ENCODE data around the gene CTXND1. TPM values are rescaled to one million over a fixed set of nuclear protein-coding genes. Genes with fewer than 3 reads are reported as not detected.
"Not testable (repeated sequence)": the region's sequence is repeated elsewhere in the genome, so short reads cannot be mapped to it uniquely, and the experiment has no call there.

Gene CTXND1
- total and polyA plus RNA-seq, 12 donors: 0.11 to 8.3 (median 1.8) TPM

DNA sequence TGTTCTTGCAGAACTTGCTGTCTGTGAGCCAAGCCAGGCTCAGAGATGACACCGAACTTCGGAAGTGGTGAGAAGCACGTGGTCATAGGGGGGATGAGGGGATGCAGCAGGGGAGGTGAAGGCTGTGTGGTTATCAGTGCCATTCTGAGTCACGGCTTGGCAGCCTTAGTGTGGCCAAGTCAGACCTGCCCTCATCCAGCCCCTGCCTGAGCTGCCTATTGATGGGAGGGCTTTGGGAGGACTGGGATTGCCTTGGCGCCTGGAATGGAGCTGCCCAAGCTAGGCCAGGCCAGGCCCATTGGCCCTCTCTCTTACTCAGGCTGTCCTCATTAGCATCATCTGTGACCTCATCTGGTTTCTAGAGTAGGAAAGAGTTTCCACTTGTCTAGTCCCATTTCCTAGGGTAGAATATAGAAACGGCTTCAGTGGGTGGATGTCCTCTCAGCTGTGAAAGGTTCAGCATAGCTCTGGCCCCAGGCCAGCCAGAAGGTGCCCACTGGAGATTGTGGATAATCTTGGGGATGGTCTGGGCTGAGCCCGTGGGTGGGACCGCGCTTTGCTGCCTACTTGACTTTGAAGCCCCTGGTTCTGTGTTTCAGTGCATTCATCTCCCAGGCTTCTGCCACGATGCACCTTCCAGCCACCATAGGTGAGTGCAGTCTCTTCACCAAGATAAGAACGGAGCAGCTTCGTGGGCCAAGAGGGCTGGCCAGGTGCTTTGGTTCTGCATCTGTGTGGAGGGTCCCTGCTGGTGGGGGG lies 92.0 kb downstream of the CTXND1 start:
- H3K27me3 ChIP-seq: no peaks in the 10 kb centered on the region
- ATAC-seq (no peak), DNase-seq (no peak)
- TF ChIP-seq, protein P1, sequence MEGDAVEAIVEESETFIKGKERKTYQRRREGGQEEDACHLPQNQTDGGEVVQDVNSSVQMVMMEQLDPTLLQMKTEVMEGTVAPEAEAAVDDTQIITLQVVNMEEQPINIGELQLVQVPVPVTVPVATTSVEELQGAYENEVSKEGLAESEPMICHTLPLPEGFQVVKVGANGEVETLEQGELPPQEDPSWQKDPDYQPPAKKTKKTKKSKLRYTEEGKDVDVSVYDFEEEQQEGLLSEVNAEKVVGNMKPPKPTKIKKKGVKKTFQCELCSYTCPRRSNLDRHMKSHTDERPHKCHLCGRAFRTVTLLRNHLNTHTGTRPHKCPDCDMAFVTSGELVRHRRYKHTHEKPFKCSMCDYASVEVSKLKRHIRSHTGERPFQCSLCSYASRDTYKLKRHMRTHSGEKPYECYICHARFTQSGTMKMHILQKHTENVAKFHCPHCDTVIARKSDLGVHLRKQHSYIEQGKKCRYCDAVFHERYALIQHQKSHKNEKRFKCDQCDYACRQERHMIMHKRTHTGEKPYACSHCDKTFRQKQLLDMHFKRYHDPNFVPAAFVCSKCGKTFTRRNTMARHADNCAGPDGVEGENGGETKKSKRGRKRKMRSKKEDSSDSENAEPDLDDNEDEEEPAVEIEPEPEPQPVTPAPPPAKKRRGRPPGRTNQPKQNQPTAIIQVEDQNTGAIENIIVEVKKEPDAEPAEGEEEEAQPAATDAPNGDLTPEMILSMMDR (IDR thresholded peaks at IDR 0.05): no peak
- intact Hi-C loops (cut with DNase I): loop anchor here in 4 of 10 donors (5.0 to 10.0 kb wide), 3 partner anchors 103 to 265 kb away; partner anchors contain the start of genes MTHFS (in 2 of the 4) and ZFAND6 (in 2 of the 4)
- peak overlapping the region in 3 of 10 donors; percentile 26 to 85 (median 33) for H3K27ac ChIP-seq
- 93% methylated on average over 12 of the region's 12 CpGs for WGBS, 2 donors
- H3K36me3 ChIP-seq: peaks cover 0 to 15% (median 0%) of the 10 kb centered on the region in 9 donors
- peaks cover 0 to 51% (median 10%) of the 10 kb centered on the region in 9 donors for H3K4me1 ChIP-seq
- peaks cover 0 to 4% (median 0%) of the 10 kb centered on the region in 11 donors for H3K9me3 ChIP-seq
- H3K4me3 ChIP-seq: no peak overlapping the region

DNA sequence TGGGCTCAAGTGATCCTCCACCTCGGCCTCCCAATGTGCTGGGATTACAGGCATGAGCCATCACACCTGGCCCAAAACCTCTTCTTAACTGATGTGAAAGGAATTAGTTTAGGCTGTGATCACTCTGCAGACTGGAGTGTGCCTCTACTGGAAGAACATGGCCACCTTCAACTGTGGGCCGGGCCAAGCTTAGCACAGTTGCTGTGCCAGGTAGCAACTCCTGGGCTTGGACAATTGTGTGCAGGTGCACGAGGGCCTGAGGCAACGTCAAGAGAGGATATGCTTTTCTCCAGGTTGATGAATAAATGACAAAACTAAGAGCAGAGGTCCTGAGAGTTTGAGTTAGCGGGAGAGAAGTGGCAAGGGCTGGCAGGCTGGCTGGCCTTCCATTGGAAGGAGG lies 92.7 kb downstream of the CTXND1 start:
- ATAC-seq: no peak
- Histone ChIP-seq H3K4me1 (peaks cover 0 to 58% (median 10%) of the 10 kb centered on the region in 9 donors), H3K9me3 (peaks cover 0 to 4% (median 0%) of the 10 kb centered on the region in 11 donors), H3K4me3 (no peak overlapping the region), H3K27me3 (no peaks in the 10 kb centered on the region), H3K36me3 (peaks cover 0 to 15% (median 0%) of the 10 kb centered on the region in 9 donors), H3K27ac (no peak overlapping the region)
- WGBS, 2 donors: 97 to 98% methylated on average over 5 of the region's 5 CpGs
- intact Hi-C loops (cut with DNase I): loop anchor here in 3 of 10 donors (10.0 kb wide), 2 partner anchors 104 to 264 kb away; partner anchors contain the start of genes MTHFS (in 2 of the 3) and ZFAND6 (in 1 of the 3)
- TF ChIP-seq, protein P1 (IDR thresholded peaks at IDR 0.05): no peak
- DNase-seq: no peak

DNA sequence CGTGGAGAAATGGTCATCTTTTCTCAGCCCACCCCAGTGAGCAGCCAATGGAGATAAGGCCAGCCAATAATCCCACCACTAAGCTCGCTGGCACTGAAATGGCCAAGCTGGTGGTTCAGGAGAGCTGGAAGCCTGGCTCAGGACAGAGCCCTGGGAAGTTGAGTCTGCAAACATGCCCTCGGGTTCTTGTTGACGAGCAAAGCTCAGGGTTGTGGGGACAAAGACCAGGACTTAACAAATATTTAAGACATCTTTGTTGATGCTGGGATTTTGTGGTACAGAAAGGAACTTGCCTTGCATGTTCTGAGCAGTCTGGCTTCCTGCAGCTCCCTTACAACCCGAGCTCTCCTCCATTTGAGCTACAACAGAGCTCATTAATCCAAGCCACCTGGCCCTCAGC lies 94.8 kb downstream of the CTXND1 start:
- Histone ChIP-seq H3K27me3 (no peaks in the 10 kb centered on the region), H3K4me1 (peaks cover 6 to 60% (median 19%) of the 10 kb centered on the region in 9 donors), H3K9me3 (no peaks in the 10 kb centered on the region), H3K36me3 (peaks cover 0 to 11% (median 0%) of the 10 kb centered on the region in 9 donors), H3K27ac (no peak overlapping the region), H3K4me3 (no peak overlapping the region)
- 88 to 98% methylated on average over 5 of the region's 5 CpGs for WGBS, 2 donors
- intact Hi-C loops (cut with DNase I): loop anchor here in 3 of 10 donors (10.0 kb wide), 2 partner anchors 102 to 262 kb away; partner anchors contain the start of genes MTHFS (in 2 of the 3) and ZFAND6 (in 1 of the 3)
- DNase-seq (no peak), ATAC-seq (no peak)
- TF ChIP-seq, protein P1 (IDR thresholded peaks at IDR 0.05): no peak

DNA sequence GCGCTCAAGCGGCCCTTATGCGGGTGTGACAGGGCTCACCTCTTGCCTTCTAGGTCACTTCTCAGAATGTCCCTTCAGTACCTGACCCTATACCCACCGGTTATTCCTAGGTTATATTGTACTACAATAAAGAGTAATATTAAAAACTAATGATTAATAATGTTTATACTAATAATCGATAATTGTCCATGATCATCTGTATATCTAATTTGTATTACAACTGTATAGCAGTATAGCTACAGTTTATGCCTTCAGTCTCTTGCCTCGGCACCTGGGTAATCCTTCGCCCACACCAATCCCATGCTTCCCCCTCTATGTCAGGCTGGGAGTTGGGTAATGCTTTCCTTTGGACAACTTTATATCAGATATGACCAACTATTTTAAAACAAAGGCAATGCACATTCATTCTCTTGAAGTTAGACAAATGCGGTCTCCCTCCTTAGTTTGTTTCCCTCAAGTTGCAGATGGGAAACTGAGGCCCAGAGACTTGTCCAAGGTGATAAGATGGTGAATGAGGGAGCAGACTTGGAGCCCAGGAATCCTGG lies 95.8 kb downstream of the CTXND1 start:
- no peak overlapping the region for H3K27ac ChIP-seq
- DNase-seq: no peak
- peaks cover 6 to 59% (median 28%) of the 10 kb centered on the region in 9 donors for H3K4me1 ChIP-seq
- H3K9me3 ChIP-seq: no peaks in the 10 kb centered on the region
- TF ChIP-seq, protein P1 (IDR thresholded peaks at IDR 0.05): no peak
- no peak overlapping the region for H3K4me3 ChIP-seq
- H3K36me3 ChIP-seq: peaks cover 0 to 9% (median 0%) of the 10 kb centered on the region in 9 donors
- intact Hi-C loops (cut with DNase I): loop anchor here in 3 of 10 donors (10.0 kb wide), 2 partner anchors 101 to 261 kb away; partner anchors contain the start of genes MTHFS (in 2 of the 3) and ZFAND6 (in 1 of the 3)
- no peaks in the 10 kb centered on the region for H3K27me3 ChIP-seq
- ATAC-seq: no peak
- 90 to 96% methylated on average over 8 of the region's 8 CpGs for WGBS, 2 donors

DNA sequence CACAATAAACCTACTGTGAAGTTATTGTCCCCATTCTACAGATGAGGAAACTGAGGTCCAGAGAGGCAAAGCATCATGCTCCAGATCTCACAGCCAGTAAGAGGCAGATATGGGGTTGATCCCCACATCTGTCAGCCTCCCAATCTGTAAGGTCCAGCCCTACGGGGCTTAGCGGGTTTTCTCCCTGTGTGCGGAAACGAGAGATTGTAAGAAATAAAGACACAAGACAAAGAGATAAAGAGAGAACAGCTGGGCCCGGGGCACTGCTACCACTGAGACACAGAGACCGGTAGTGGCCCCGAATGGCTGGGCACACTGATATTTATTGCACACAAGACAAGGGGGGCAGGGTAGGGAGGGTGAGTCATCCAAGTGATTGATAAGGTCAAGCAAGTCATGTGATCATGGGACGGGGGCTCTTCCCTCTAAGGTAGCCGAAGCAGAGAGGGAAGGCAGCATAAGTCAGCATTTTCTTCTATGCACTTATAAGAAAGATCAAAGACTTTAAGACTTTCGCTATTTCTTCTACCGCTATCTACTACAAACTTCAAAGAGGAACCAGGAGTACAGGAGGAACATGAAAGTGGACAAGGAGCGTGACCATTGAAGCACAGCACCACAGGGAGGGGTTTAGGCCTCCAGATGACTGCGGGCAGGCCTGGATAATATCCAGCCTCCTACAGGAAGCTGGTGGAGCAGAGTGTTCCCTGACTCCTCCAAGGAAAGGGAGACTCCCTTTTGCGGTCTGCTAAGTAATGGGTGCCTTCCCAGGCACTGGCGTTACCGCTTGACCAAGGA lies 96.4 kb downstream of the CTXND1 start:
- intact Hi-C loops (cut with DNase I): loop anchor here in 3 of 10 donors (10.0 kb wide), 2 partner anchors 101 to 261 kb away; partner anchors contain the start of genes MTHFS (in 2 of the 3) and ZFAND6 (in 1 of the 3)
- ATAC-seq, H3K27me3 ChIP-seq, H3K27ac ChIP-seq, H3K4me3 ChIP-seq, H3K9me3 ChIP-seq, DNase-seq, H3K36me3 ChIP-seq: not testable (repeated sequence)
- 73 to 79% methylated on average over 16 of the region's 16 CpGs for WGBS, 2 donors
- H3K4me1 ChIP-seq: peaks cover 6 to 52% (median 26%) of the 10 kb centered on the region in 9 donors
